Measurements from ENCODE around the gene AARS2.

The AARS2 gene

DNA sequence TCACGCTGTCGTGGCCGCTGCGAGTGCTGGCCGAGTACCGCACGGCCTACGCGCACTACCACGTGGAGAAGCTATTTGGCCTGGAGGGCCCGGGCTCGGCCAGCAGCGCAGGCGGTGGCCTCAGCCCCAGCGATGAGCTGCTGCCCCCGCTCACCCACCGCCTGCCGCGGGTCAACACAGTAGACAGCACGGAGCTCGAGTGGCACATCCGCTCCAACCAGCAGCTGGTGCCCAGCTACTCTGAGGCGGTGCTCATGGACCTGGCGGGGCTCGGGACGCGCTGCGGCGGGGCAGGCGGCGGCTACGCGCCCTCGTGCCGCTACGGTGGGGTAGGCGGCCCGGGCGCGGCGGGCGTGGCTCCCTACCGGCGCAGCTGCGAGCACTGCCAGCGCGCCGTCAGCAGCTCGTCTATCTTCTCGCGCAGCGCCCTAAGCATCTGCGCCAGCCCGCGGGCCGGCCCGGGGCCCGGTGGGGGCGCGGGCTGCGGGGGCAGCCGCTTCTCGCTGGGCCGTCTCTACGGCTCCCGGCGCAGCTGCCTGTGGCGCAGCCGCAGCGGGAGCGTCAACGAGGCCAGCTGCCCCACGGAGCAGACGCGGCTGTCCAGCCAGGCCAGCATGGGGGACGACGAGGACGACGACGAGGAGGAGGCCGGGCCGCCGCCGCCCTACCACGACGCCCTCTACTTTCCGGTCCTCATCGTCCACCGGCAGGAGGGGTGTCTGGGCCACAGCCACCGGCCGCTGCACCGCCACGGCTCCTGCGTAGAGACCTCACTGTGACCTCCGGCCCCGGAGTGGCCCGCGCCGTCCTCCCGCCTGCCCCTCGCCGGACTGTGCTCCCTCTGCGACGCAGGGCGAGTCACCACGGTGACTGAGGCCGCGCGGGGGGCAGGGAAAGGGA, 37.1 kb downstream of the AARS2 start:
- no peak for DNase-seq (ENCODE audit: low spot score)

DNA sequence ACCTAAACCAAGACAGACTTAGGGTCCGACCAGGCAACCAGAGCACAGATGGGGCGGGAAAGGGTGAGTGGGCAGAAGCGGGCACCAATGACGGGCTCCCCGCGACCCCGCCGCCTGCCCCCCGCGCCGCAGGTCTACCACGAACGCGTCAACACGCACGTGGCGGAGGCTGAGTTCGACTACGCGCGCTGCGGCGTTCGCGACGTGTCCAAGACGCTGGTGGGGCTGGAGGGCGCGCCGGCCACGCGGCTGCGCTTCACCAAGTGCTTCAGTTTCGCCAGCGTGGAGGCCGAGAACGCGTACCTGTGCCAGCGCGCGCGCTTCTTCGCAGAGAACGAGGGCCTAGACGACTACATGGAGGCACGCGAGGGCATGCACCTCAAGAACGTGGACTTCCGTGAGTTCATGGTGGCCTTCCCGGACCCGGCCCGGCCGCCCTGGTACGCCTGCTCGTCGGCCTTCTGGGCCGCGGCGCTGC, 37.8 kb downstream of the AARS2 start:
- no peak for DNase-seq (ENCODE audit: low spot score)

DNA sequence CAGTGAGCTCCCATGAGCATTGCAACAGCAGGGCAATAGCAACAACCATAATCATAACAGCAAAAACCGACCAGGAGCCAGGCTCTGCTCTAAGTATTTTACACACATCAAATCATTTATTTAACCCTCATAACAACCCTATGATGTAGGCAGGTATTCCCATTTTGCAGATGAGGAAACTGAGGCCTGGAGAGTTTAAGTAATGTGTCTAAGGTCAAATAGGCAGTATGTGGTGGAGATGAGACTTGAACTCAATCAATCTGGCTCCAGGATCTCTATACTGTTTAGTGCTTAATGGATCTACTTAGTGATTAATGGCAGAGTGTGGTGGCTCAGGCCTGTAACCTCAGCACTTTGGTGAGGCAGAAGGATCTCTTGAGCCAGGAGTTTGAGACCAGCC, 39.5 kb downstream of the AARS2 start:
- DNase-seq (ENCODE audit: low spot score), result no peak

GRCh38 chr6:44272999-44273566, 40.1 kb downstream of the AARS2 start:
- no peak for DNase-seq (ENCODE audit: low spot score)

GRCh38 chr6:44272529-44272928, 40.6 kb downstream of the AARS2 start:
- no peak for DNase-seq (ENCODE audit: low spot score)

DNA sequence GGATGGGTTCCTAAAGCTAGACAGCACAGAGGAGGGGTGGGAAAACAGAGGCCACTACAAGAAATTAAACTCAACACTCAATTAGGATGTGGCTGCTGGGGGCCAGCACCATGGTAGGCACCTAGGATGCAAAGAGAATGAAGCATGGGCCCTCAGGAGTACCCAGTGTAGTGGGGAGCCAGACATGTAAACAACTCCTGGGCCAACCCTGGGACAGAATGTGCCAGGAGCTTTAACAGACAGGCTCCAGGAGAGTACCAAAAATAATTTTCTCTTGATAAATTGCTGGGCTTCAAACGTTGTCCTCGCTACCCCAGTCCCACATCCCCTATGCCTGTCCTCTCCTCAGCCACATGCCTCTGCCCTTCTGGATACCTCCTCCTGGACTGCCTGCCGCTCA, 41.2 kb downstream of the AARS2 start:
- DNase-seq (ENCODE audit: low spot score), result no peak

DNA sequence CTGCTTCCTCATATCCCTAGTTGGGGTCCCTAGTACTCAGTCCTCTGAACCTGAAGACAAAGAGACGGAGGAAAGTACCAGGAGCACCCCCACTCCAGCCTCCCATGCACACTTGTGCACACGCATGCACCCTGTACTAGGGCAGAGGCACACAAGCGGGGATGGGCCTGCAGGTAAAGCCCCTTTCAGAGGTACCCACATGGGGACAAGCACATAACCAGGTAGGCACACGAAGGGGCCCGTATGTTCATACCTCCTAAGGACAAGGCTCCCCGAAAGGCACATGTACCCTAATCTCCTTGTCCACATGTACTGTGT, 41.8 kb downstream of the AARS2 start:
- no peak for DNase-seq (ENCODE audit: low spot score)

- DNase-seq (ENCODE audit: low spot score), result no peak
These were observed 42.4 kb downstream of the AARS2 start for GRCh38 chr6:44270526-44271405.

DNA sequence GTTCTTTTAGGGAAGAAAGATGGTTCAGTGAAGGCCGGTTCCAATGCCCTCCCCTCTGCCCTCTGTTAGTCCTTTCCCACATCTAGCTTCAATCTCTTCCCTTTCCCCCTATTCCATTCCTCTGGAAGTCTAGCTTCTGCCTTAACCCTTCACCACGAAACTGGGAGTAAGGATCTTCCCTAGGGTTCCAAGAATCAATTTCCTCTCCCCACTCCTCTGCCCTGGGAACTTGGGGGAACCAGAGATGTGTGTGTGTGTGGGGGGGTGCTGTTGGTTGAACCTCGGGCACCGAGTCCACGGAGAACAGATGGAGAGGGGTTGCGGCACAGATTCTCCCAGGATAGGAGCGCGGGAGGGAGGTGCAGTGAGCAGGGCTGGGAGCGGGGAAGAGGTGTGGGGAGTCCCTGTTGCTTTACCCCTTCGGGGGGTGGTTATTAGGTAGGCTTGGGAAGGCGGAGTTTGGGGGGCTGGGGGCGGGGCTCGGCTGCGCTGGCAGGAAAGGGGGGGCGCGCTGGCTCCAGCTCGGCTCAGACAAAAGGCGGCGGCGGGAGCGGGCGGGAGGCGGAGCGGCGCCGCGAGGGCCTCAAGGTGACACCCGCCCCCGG, 43.1 kb downstream of the AARS2 start, which contains the start of gene TMEM151B:
TSS of gene TMEM151B (plus strand) at position 530 of the 605 bp plus-strand sequence. CDS start 293 bp downstream, outside the sequence.
- DNase-seq (ENCODE audit: low spot score), result no peak

GRCh38 chr6:44269178-44269920, 43.8 kb downstream of the AARS2 start:
- DNase-seq (ENCODE audit: low spot score), result no peak

DNA sequence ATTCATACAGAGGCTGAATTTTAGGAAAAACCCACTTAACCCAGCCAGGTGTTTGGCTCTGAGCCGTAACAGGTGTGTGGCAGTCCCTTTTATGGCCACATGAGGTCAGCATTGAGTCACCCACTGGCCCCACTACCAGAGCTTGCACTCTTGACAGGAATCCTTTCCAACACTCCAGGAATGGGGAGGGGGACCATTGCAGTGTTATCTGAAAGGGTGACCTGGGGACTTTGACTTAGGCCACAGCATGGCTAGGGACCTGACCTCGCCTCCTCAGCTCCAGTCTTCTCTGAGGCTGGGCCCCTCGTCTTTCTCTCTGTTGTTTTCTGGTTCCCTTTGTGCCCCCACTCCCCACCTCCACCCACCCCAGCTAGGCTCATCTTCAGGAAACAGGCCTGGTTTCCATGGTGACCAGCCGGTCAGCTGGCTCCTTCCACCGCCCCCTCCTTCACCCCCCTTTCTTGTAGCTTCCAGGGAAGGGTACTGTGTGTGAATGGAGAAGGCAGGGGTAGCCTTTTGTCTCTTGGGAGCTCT, 45.0 kb downstream of the AARS2 start:
- no peak for DNase-seq (ENCODE audit: low spot score)

DNA sequence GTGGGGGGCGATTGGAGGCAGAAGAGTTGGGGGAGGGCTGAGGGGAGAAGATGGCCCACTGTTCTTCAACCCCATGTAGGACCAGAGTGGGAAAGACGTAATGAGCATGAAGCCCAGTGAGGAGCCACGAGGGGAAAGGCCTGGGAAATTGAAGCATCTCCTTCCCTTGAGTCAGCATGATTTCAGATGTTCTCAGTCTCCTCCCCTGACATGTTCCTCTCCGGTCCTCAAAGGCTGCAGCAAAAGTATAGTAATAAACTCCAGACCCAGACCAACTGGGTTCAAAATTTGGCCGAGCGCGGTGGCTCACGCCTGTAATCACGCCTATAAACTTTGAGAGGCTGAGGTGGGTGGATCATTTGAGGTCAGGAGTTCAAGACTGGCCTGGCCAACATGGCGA, 45.9 kb downstream of the AARS2 start:
- no peak for DNase-seq (ENCODE audit: low spot score)

- DNase-seq (ENCODE audit: low spot score), result no peak
These were observed 46.8 kb downstream of the AARS2 start for GRCh38 chr6:44266347-44266746.

DNA sequence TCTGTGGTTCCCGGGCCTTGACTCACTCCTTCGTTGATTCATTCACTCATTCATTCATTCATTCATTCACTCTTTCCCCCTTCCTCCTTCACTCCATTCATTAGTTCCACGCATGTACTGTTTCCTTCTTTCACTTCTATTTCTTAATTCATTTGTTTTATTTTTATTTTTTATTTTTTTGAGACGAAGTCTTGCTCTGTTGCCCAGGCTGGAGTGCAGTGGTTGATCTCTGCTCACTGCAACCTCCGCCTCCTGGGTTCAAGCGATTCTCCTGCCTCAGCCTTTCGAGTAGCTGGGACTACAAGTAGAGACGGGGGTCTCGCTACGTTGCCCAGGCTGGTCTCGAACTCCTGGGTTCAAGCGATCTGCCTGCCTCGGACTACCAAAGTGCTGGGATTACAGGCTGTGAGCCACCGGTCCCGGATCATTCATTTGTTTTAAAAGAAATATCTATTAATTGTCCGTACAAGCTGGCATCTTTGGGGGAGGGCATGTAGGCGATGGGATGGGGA, 47.4 kb downstream of the AARS2 start:
- no peak for DNase-seq (ENCODE audit: low spot score)

GRCh38 chr6:44265007-44265721, 48.0 kb downstream of the AARS2 start, which contains the start of gene NFKBIE:
NFKBIE (minus strand) TSS chr6:44265551; CDS start chr6:44265346, 205 bp downstream.
- peak; percentile 87 for DNase-seq (ENCODE audit: low spot score)

DNA sequence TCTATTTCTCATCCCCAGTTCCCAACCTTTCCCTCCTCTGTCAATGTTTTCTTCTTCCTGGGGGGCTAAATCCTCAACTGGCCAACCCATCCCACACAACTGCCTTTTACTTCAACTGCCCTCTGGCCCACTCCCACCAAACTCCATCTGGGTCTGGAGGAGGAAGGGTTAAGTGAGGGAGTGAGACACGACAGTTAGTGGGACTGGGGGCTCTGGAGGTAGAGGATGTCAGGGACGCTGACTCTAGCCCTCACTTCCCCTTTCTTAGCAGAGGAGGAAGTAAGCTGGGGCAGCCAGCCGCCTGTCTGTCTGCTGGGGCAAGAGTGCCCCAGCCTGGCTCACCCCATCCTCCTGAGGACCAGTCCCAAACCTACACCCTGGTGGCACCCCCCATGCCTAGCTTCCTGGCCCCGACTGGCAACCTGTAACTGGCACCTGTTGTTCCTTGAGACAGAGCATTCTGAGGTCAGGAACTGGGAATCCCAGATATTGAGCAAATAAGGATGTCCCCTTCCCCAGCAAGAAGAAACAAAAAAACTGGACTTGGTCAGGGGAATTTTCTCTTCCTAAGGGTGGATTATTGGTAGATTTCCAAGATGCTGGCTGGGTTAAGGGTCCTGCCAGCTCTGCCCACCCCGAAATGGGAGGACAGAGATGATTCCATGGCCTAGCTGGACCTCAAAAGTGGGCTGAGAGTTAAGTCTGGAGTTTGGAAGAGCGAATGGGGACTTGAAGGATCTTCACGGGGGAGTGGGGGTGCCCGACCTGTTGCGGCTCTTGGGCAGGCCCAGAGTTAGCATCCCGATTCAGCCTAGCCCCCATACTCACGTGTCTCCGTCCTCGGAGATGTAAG, 48.8 kb downstream of the AARS2 start:
- DNase-seq (ENCODE audit: low spot score), result no peak

DNA sequence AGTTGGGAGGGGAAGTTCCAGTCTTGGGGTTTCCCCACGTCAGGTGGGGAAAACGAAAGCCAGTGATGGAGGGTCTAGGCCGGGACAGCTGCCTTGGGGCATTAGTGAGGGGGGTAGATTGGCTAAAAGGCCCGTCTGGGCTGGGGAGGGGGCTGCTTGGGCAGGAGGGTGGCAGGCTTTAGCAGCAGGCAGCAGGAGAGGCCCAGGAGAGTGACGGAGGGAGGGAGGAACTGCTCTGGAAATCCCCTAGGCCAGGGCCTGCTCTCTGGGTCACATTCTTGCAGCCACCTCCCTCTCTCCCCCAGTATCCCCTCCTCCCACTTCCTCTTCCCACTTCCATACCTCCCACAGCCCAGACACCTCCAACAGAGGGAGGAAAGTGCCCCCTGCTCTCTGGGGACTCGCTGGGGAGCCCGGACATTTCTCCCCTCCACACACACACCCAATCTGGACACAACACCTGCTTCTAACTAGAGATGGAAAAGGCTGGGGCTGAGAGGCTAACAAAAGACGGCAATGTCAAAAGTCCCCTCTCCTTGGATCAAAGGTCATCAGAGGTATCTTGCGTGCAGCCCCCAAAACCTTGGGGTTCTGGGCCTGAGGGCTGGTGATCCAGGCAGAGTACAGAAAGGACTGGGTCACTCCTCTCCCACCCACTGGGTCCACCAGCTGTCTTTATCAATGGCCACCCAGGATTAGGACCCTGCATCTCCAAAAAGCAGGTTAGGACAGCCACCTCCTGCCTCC, 49.6 kb downstream of the AARS2 start:
- no peak for DNase-seq (ENCODE audit: low spot score)
